IPS-11a (cell line): ENCODE measurements around the gene ABHD11.
"Not testable (repeated sequence)": the region's sequence is repeated elsewhere in the genome, so short reads cannot be mapped to it uniquely, and the experiment has no call there.

ENCODE experiments used
- H3K4me3 ChIP-seq: one replicate; pipeline ENCODE4 v1.5.1; 2013; ENCODE audit warnings: low read depth, low read length, control low read depth

The ABHD11 gene

GRCh38 chr7:73738612-73739386, at the start of gene ABHD11:
Gene ABHD11, minus strand, starts transcription at chr7:73738802. Its CDS starts 32 bp downstream, at chr7:73738770.
- peak within 1 kb of the TSS; percentile 70 for H3K4me3 ChIP-seq

- H3K4me3 ChIP-seq = not testable (repeated sequence)
These were observed 49.1 kb upstream of the ABHD11 start for GRCh38 chr7:73787786-73788048.

GRCh38 chr7:73786588-73786987, 48.0 kb upstream of the ABHD11 start:
- no peak overlapping the region for H3K4me3 ChIP-seq

GRCh38 chr7:73779517-73779916, 40.9 kb upstream of the ABHD11 start:
- H3K4me3 ChIP-seq = no peak overlapping the region

GRCh38 chr7:73778801-73779389, 40.3 kb upstream of the ABHD11 start:
- H3K4me3 ChIP-seq = no peak overlapping the region

GRCh38 chr7:73774923-73775322, 36.3 kb upstream of the ABHD11 start:
- no peak overlapping the region for H3K4me3 ChIP-seq

GRCh38 chr7:73773700-73774517, 35.3 kb upstream of the ABHD11 start:
- H3K4me3 ChIP-seq = no peak overlapping the region

GRCh38 chr7:73770860-73771670, 32.5 kb upstream of the ABHD11 start:
- H3K4me3 ChIP-seq = peak overlapping the region; percentile 47

GRCh38 chr7:73770002-73770859, 31.6 kb upstream of the ABHD11 start, which contains the start of gene CLDN3:
Gene CLDN3, minus strand, starts transcription at chr7:73770270. Its CDS starts 221 bp downstream, at chr7:73770049.
- peak within 1 kb of the TSS; percentile 47 for H3K4me3 ChIP-seq

GRCh38 chr7:73769481-73770001, 30.9 kb upstream of the ABHD11 start:
- H3K4me3 ChIP-seq = peak overlapping the region; percentile 47

- no peak overlapping the region for H3K4me3 ChIP-seq
These were observed 30.3 kb upstream of the ABHD11 start for GRCh38 chr7:73768641-73769480.

- no peak overlapping the region for H3K4me3 ChIP-seq
These were observed 28.1 kb upstream of the ABHD11 start for GRCh38 chr7:73766556-73767229.

- H3K4me3 ChIP-seq = no peak overlapping the region
These were observed 24.0 kb upstream of the ABHD11 start for GRCh38 chr7:73762659-73762999.

- H3K4me3 ChIP-seq = no peak overlapping the region
These were observed 23.5 kb upstream of the ABHD11 start for GRCh38 chr7:73761854-73762658.

- H3K4me3 ChIP-seq = no peak overlapping the region
These were observed 20.1 kb upstream of the ABHD11 start for GRCh38 chr7:73758581-73759138.

GRCh38 chr7:73749931-73750776, 11.6 kb upstream of the ABHD11 start:
- no peak overlapping the region for H3K4me3 ChIP-seq
